HL-60 (cell line): ENCODE data around the gene RHOF.

Source experiments
- GABPA ChIP-seq: IDR thresholded peaks from 2 replicates; pipeline ENCODE4 v1.6.1; 2012; ENCODE audit warnings: low read depth
- POLR2AphosphoS5 ChIP-seq: IDR thresholded peaks from 2 replicates; pipeline ENCODE4 v1.6.1; 2012; ENCODE audit warnings: low read depth
- REST ChIP-seq: IDR thresholded peaks from 2 replicates; pipeline ENCODE4 v1.6.1; 2012; ENCODE audit warnings: low read depth; ENCODE audit not compliant: insufficient replicate concordance
- TF ChIP-seq, protein P1 (sequence below): IDR thresholded peaks from one replicate; pipeline ENCODE4 v1.5.1; 2011; ENCODE audit warnings: low read length, control low read depth, inconsistent platforms; ENCODE audit not compliant: insufficient read depth

DNA sequence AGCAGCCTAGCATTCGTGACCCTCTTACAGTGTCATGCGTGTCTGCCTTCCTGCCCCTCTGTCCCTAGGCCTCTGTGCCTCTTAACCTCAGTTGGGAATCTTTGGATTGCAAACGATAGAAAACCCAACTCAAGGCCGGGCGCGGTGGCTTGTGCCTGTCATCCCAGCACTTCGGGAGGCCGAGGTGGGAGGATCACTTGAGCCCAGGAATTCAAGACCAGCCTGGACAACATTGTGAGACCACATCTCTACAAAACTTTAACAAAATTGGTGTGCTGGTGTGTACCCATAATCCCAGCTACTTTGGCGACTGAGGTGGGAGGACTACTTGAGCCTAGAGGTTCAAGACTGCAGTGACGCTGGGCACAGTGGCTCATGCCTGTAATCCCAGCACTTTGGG lies 44.2 kb downstream of the RHOF start:
- TF ChIP-seq, protein P1, sequence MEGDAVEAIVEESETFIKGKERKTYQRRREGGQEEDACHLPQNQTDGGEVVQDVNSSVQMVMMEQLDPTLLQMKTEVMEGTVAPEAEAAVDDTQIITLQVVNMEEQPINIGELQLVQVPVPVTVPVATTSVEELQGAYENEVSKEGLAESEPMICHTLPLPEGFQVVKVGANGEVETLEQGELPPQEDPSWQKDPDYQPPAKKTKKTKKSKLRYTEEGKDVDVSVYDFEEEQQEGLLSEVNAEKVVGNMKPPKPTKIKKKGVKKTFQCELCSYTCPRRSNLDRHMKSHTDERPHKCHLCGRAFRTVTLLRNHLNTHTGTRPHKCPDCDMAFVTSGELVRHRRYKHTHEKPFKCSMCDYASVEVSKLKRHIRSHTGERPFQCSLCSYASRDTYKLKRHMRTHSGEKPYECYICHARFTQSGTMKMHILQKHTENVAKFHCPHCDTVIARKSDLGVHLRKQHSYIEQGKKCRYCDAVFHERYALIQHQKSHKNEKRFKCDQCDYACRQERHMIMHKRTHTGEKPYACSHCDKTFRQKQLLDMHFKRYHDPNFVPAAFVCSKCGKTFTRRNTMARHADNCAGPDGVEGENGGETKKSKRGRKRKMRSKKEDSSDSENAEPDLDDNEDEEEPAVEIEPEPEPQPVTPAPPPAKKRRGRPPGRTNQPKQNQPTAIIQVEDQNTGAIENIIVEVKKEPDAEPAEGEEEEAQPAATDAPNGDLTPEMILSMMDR = no peak
- TF ChIP-seq GABPA (no peak), POLR2AphosphoS5 (no peak), REST (no peak)
